Ishikawa (cell line): Measurements from ENCODE around the gene RBM38.

Experiments
- REST ChIP-seq: IDR thresholded peaks from 2 replicates; pipeline ENCODE4 v1.6.1; 2012; ENCODE audit warnings: low read depth, mild to moderate bottlenecking
- TAF1 ChIP-seq: IDR thresholded peaks from 2 replicates; pipeline ENCODE4 v1.6.1; 2012; ENCODE audit warnings: low read depth, mild to moderate bottlenecking

GRCh38 chr20:57404419-57405072 is 13.3 kb downstream of the RBM38 start:
- TF ChIP-seq TAF1, result no peak
- no peak for TF ChIP-seq REST
